ENCODE data around the gene RXRA.

GRCh38 chr9:134373953-134374300, 47.7 kb downstream of the RXRA start:
- TF ChIP-seq TAF1 (IDR thresholded peaks at IDR 0.05; ENCODE audit: low read depth, low read length) (no peak), POLR2AphosphoS5 (IDR thresholded peaks at IDR 0.05; ENCODE audit: low read depth, low read length) (no peak), POLR2A (IDR thresholded peaks at IDR 0.05; ENCODE audit: low read depth, low read length) (no peak), SPI1 (IDR thresholded peaks at IDR 0.05; ENCODE audit: low read depth, low read length) (no peak), PAX5 (IDR thresholded peaks at IDR 0.05; ENCODE audit: insufficient read depth, low read length, severe bottlenecking) (no peak), POU2F2 (IDR thresholded peaks at IDR 0.05; ENCODE audit: low read depth, low read length) (no peak)

Measured in GM12891 (cell line).